Measurements from ENCODE around the gene TET3.

Gene TET3

DNA sequence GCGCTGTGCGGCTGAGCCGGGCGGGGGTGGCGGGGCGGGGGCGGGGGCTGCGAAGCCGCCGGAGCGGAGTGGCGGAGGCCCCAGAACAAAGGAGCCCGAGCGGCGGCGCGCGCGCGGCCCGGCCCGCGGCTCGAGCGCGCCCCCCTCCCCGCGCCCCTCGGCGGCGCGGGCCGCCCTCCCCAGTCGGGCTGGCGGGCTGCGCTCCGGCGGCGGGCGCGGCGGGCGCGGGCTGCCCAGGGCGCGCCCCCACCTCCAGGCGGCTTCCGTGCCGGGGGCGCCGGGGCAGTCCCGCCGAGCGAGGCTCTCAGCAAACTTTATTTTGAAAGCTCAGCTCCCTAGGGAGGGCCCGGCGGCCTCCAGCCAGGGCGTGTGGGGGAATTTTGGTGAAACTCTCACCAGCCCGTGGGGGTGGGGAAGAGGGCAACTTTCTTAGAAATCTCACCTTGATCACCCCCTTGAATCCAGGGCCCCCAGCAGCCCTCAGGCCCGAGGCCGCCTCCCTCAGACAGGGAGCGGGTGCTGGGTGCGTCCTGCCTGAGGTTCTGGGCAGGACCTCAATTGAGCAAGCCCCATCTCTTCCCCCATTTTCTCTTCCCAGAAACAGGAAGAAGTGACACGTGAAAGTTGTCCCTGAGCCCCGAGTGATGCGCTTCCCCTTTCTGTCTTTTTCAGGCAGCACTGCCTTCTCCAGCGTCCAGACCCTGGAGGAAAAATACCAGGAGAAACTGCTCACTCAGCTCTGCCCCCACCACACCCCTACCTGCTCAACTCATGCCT lies 786 bp downstream of the TET3 start:
- DNase-seq (ENCODE audit: low read depth in 2 of 2), result peak; percentile 38 to 60
- peak overlapping the region; percentile 58 to 59 for H3K4me3 ChIP-seq (replicated peaks in 1 of 2; ENCODE audit: low read depth in 2 of 2, low read length in 2 of 2)
- TF ChIP-seq, protein P1, sequence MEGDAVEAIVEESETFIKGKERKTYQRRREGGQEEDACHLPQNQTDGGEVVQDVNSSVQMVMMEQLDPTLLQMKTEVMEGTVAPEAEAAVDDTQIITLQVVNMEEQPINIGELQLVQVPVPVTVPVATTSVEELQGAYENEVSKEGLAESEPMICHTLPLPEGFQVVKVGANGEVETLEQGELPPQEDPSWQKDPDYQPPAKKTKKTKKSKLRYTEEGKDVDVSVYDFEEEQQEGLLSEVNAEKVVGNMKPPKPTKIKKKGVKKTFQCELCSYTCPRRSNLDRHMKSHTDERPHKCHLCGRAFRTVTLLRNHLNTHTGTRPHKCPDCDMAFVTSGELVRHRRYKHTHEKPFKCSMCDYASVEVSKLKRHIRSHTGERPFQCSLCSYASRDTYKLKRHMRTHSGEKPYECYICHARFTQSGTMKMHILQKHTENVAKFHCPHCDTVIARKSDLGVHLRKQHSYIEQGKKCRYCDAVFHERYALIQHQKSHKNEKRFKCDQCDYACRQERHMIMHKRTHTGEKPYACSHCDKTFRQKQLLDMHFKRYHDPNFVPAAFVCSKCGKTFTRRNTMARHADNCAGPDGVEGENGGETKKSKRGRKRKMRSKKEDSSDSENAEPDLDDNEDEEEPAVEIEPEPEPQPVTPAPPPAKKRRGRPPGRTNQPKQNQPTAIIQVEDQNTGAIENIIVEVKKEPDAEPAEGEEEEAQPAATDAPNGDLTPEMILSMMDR (IDR thresholded peaks at IDR 0.05; ENCODE audit: low read depth, low read length), result no peak

DNA sequence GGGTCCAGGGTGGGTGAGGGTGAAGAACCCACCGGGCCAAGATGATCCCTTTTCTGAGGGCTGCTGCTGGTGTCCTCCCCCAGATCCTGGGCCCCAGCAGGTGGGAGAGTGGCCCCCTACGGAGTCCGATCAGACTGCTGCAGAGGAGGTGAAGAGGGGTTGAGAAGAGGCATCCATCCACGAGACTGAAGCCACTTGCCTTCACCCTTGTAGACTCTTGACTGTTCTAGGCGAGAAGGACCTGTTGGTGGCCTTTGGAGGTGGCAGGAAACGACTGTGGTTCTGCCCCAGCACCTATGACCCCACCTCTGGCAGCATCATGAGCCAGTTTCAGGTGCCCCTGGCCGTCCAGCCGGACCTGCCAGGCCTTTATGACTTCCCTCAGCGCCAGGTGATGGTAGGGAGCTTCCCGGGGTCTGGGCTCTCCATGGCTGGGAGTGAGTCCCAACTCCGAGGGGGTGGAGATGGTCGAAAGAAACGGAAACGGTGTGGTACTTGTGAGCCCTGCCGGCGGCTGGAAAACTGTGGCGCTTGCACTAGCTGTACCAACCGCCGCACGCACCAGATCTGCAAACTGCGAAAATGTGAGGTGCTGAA lies 1.5 kb downstream of the TET3 start:
- H3K4me3 ChIP-seq (replicated peaks in 1 of 2; ENCODE audit: low read depth in 2 of 2, low read length in 2 of 2), result peak overlapping the region; percentile 58 to 59
- TF ChIP-seq, protein P1 (IDR thresholded peaks at IDR 0.05; ENCODE audit: low read depth, low read length), result no peak
- no peak for DNase-seq (ENCODE audit: low read depth in 2 of 2)

DNA sequence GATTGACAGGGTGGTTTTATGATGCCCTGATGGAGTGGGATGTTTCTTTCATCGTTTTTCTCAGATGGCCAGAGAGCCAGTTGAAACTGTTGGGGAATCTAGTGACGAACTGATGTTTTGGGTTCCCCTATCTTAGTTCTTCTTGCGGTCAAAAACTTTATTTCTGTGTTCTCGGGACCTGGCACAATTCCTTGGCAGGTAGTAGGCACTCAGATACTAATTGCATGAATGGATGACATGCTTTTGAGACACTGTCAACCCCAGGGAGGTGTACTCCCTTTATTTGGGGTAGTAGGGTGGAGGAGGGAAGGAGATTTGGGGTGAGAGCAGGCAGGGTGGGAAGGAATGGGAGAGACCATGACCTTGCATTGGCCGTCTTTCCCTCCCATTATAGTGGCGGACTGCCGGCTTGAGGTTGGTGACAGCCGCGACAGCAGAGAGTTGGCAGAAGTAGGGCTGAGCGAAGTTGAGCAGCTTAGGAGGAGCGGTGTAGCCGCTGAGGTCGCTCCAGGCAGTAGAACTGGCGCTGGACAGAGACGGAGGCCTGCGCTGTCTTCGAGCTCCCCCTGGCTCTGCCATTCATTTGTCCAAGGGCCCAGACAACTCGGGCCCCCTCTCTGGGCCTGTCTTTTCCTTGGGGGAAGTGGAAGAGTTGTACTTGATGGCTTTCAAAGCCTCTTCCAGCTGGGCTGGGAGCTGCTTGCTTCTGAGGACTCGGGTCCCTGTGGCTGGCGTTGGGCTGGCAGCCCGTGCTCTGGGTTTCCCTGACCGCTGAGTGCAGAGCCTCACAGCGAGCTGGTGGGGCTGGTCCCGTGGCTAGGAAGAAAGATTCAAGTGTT lies 2.6 kb downstream of the TET3 start:
- no peak overlapping the region for H3K4me3 ChIP-seq (replicated peaks in 1 of 2; ENCODE audit: low read depth in 2 of 2, low read length in 2 of 2)
- TF ChIP-seq, protein P1 (IDR thresholded peaks at IDR 0.05; ENCODE audit: low read depth, low read length), result no peak
- peak in 1 of 2 donors; percentile 64 for DNase-seq (ENCODE audit: low read depth in 2 of 2)

DNA sequence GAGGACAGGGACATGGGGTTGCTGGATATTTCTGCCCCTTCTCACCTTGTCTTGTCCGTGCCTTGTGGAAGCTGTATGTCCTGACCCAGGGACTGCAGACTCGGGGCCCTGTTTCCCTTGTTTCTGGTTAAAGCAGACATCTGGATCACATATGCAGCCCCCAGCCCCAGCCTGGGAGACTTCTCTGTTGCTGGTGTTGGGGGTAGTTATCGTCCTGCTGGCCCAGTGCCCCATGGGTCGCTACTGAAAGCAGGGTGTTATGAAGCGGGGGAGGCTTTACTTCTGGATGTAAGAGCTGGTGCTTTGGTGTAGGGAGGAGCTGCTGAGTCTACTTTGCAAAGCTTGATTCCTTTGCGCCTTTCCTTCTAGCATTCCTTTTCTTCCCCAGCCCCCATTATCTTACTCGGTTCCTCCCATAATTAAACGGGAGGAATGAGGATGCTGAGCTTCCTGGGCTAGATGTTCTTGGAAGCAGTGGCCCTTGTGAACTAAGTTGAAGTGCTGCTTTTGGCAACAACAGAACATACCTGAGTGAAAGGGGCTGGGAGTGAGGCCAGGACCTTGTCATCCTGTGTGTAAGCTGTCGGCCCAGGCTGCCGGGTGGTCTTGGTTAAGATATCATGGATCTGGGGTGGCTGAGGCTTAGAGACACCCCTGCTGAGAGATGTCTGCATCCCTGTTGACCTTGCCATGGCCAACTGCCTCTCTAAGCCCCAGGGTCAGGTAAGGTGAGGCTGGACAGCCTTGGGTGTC lies 3.4 kb downstream of the TET3 start:
- no peak overlapping the region for H3K4me3 ChIP-seq (replicated peaks in 1 of 2; ENCODE audit: low read depth in 2 of 2, low read length in 2 of 2)
- peak in 1 of 2 donors; percentile 40 for DNase-seq (ENCODE audit: low read depth in 2 of 2)

DNA sequence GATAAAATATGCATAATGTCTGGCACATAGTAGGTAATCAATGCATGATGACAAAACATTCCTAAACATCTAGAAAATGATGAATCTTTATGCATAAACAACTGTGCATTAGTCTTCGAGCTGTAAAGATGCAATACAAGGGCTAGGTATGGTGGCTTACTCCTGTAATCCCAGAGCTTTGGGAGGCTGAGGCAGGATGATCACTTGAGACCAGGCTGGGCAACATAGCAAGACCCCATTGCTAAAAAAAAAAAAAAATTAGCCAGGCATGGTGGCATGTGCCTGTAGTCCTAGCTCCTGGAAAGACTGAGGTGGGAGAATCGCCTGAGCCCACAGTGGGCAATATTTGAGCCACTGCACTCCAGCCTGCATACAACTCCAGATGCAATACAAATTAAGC lies 5.3 kb downstream of the TET3 start:
- TF ChIP-seq, protein P1 (IDR thresholded peaks at IDR 0.05; ENCODE audit: low read depth, low read length), result no peak
- DNase-seq (ENCODE audit: low read depth in 2 of 2), result no peak

More for the DNA sequence above, 3.4 kb downstream of the TET3 start:
- TF ChIP-seq, protein P1 (IDR thresholded peaks at IDR 0.05; ENCODE audit: low read depth, low read length), result no peak

DNA sequence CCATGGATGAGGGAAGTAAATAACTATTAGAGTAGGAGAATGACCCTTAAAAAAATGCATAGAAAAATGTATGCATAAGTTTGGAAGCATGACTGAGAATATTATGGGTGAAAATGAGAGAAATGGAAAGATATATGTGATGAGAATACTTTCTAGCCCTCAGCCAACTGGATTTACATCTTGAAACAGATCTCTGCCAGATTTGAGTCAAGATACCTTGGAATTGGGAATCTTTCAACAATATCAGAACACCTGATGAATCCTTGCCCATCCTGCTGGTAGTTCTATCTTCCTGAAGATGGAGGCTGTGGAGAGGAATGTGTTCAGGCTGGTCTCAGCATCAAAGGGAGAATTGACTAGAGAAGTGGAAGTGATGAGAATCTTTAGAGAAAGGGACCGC lies 5.8 kb downstream of the TET3 start:
- no peak for DNase-seq (ENCODE audit: low read depth in 2 of 2)
- TF ChIP-seq, protein P1 (IDR thresholded peaks at IDR 0.05; ENCODE audit: low read depth, low read length), result no peak

More for the DNA sequence above, 5.3 kb downstream of the TET3 start:
- H3K4me3 ChIP-seq (replicated peaks in 1 of 2; ENCODE audit: low read depth in 2 of 2, low read length in 2 of 2), result no peak overlapping the region

More for the DNA sequence above, 5.8 kb downstream of the TET3 start:
- H3K4me3 ChIP-seq (replicated peaks in 1 of 2; ENCODE audit: low read depth in 2 of 2, low read length in 2 of 2), result no peak overlapping the region

Data from cardiac fibroblast (primary cell).